ENCODE results near the gene SERPINA3. TPM values are rescaled to one million over a fixed set of nuclear protein-coding genes. Genes with fewer than 3 reads are reported as not detected.

SERPINA3 gene
- total and polyA plus RNA-seq, 8 donors = 15.1 to 1,820 (median 99.6) TPM

DNA sequence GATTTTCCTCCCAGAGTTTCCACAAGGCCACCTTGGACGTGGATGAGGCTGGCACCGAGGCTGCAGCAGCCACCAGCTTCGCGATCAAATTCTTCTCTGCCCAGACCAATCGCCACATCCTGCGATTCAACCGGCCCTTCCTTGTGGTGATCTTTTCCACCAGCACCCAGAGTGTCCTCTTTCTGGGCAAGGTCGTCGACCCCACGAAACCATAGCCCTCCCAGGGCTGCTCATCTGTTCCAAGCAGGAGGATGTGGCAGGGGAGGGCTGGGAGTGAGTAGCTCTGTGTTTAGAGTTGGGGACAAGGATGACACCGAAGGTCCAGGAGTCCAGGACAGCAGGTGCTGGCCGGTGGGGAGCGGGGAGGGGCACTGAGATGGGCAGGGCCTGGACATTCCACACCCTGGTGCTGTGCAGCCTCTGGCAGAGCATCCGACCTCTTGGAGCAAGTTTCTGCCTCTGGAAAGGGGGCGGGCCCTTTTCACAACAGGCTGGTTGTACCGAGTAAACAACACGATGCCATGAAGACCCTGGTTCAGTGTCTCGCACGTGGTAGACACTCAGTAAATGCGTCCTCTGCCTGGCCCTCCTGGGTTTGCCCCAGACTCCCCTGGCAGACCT lies 42.7 kb upstream of the SERPINA3 start:
- Histone ChIP-seq H3K4me1 (peaks cover 0 to 8% (median 3%) of the 10 kb centered on the region in 4 donors), H3K27me3 (no peaks in the 10 kb centered on the region), H3K4me3 (no peak overlapping the region), H3K36me3 (no peaks in the 10 kb centered on the region), H3K27ac (no peak overlapping the region), H3K9me3 (no peaks in the 10 kb centered on the region)
- no peak for DNase-seq
- TF ChIP-seq, protein P1, sequence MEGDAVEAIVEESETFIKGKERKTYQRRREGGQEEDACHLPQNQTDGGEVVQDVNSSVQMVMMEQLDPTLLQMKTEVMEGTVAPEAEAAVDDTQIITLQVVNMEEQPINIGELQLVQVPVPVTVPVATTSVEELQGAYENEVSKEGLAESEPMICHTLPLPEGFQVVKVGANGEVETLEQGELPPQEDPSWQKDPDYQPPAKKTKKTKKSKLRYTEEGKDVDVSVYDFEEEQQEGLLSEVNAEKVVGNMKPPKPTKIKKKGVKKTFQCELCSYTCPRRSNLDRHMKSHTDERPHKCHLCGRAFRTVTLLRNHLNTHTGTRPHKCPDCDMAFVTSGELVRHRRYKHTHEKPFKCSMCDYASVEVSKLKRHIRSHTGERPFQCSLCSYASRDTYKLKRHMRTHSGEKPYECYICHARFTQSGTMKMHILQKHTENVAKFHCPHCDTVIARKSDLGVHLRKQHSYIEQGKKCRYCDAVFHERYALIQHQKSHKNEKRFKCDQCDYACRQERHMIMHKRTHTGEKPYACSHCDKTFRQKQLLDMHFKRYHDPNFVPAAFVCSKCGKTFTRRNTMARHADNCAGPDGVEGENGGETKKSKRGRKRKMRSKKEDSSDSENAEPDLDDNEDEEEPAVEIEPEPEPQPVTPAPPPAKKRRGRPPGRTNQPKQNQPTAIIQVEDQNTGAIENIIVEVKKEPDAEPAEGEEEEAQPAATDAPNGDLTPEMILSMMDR (IDR thresholded peaks at IDR 0.05) = no peak
- TF ChIP-seq POLR2AphosphoS5 (IDR thresholded peaks at IDR 0.05) = no peak
- TF ChIP-seq POLR2A (IDR thresholded peaks at IDR 0.05) = no peak
- TF ChIP-seq EP300 (IDR thresholded peaks at IDR 0.05) = no peak
- 87 to 92% (median 91%) methylated on average over 15 to 20 of the region's 20 CpGs for WGBS, 5 donors
- intact Hi-C loops (cut with DNase I; ENCODE audit: low total_unique reads) = no loop called here

DNA sequence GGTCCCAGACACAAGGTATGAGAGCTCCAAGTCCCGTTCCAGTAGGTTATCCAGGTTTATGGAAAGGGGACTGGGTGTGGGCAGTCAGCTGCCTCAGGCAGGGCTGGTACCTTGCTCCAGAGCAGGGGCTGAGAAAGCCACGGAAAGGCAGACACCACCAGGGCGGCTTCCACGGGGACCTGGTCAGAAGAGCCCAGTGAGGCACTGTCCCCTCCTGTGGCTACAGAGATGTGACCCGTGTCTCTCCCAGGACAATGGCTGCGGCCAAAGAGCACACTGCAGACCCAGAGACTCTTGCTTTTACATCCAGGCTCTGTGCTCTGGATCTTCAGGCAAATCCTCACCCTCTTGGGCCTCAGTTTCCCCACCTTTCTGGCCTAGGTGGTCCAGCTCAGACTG lies 42.2 kb upstream of the SERPINA3 start:
- DNase-seq = no peak
- intact Hi-C loops (cut with DNase I; ENCODE audit: low total_unique reads) = no loop called here
- Histone ChIP-seq H3K4me3 (no peak overlapping the region), H3K9me3 (no peaks in the 10 kb centered on the region), H3K27me3 (no peaks in the 10 kb centered on the region), H3K27ac (no peak overlapping the region), H3K36me3 (no peaks in the 10 kb centered on the region), H3K4me1 (peaks cover 0 to 8% (median 3%) of the 10 kb centered on the region in 4 donors)
- TF ChIP-seq EP300 (IDR thresholded peaks at IDR 0.05) = no peak
- 60 to 94% (median 94%) methylated on average over 1 to 6 of the region's 6 CpGs for WGBS, 5 donors

- no peak overlapping the region for H3K27ac ChIP-seq
- no peaks in the 10 kb centered on the region for H3K9me3 ChIP-seq
- intact Hi-C loops (cut with DNase I; ENCODE audit: low total_unique reads) = no loop called here
- WGBS, 5 donors = 81 to 90% (median 87%) methylated on average over 9 of the region's 9 CpGs
- H3K4me3 ChIP-seq = no peak overlapping the region
- H3K4me1 ChIP-seq = peaks cover 0 to 8% (median 3%) of the 10 kb centered on the region in 4 donors
- H3K36me3 ChIP-seq = no peaks in the 10 kb centered on the region
- no peak for TF ChIP-seq POLR2A (IDR thresholded peaks at IDR 0.05)
- no peak for TF ChIP-seq EP300 (IDR thresholded peaks at IDR 0.05)
- TF ChIP-seq, protein P1 (IDR thresholded peaks at IDR 0.05) = no peak
- no peak for TF ChIP-seq POLR2AphosphoS5 (IDR thresholded peaks at IDR 0.05)
- no peaks in the 10 kb centered on the region for H3K27me3 ChIP-seq
- no peak for DNase-seq
These were observed 41.8 kb upstream of the SERPINA3 start for GRCh38 chr14:94570440-94570839.

GRCh38 chr14:94571395-94571794 lies 40.8 kb upstream of the SERPINA3 start:
- peak overlapping the region in 4 of 5 donors; percentile 6 to 56 (median 28) for H3K27ac ChIP-seq
- 56 to 62% (median 57%) methylated on average over 5 to 7 of the region's 7 CpGs for WGBS, 5 donors
- no peak for TF ChIP-seq POLR2AphosphoS5 (IDR thresholded peaks at IDR 0.05)
- intact Hi-C loops (cut with DNase I; ENCODE audit: low total_unique reads) = no loop called here
- DNase-seq = no peak
- H3K4me3 ChIP-seq = no peak overlapping the region
- H3K4me1 ChIP-seq = peaks cover 0 to 8% (median 3%) of the 10 kb centered on the region in 4 donors
- no peaks in the 10 kb centered on the region for H3K9me3 ChIP-seq
- H3K27me3 ChIP-seq = no peaks in the 10 kb centered on the region
- no peaks in the 10 kb centered on the region for H3K36me3 ChIP-seq

DNA sequence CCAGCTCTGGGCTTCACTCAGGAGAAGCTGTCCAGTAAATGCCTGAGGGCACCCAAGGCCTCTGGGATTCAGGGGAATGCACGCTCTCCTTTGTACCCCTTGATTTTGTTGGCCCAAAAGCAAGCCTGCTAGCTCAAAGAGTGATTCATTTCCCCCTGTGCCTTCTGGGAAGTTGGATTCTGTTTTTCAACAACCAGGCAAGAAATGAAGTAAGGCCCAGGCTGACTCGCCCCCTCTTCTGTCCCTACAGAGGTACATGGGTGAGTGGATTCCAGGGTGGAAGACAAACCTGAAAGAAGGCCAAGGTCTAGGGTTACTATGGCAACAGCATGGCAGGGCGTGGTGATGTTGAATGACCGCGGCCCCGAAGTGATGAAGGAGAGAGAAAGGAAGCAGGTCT lies 40.2 kb upstream of the SERPINA3 start:
- no peaks in the 10 kb centered on the region for H3K27me3 ChIP-seq
- no peaks in the 10 kb centered on the region for H3K36me3 ChIP-seq
- H3K4me1 ChIP-seq = peaks cover 0 to 8% (median 3%) of the 10 kb centered on the region in 4 donors
- intact Hi-C loops (cut with DNase I; ENCODE audit: low total_unique reads) = no loop called here
- no peak overlapping the region for H3K4me3 ChIP-seq
- 75 to 88% (median 83%) methylated on average over 6 of the region's 6 CpGs for WGBS, 5 donors
- H3K27ac ChIP-seq = peak overlapping the region in 4 of 5 donors; percentile 6 to 56 (median 28)
- no peak for DNase-seq
- no peaks in the 10 kb centered on the region for H3K9me3 ChIP-seq
- TF ChIP-seq, protein P1 (IDR thresholded peaks at IDR 0.05) = no peak
- TF ChIP-seq EP300 (IDR thresholded peaks at IDR 0.05) (no peak), POLR2AphosphoS5 (IDR thresholded peaks at IDR 0.05) (no peak), POLR2A (IDR thresholded peaks at IDR 0.05) (no peak)
